OCI-LY1 (cell line): Measurements from ENCODE around the gene ACACA.

ENCODE experiments used
- H2AFZ ChIP-seq: fragments of 200-600 bp; sonication (generic), shearing (Covaris generic); 2 replicates; pipeline ENCODE4 v1.6.0; 2014; ENCODE audit warnings: antibody characterized with exemption, mild to moderate bottlenecking, low read length
- H3F3A ChIP-seq: fragments of 200-600 bp; sonication (generic), shearing (Covaris generic); 2 replicates; pipeline ENCODE4 v1.6.0; 2014; ENCODE audit warnings: mild to moderate bottlenecking, antibody characterized with exemption, low read length, moderate library complexity; ENCODE audit not compliant: insufficient read depth
- H3K27ac ChIP-seq: fragments of 200-600 bp; sonication (generic); 2 replicates; pipeline ENCODE4 v1.5.1; 2014; ENCODE audit warnings: low read length, mixed run types, mild to moderate bottlenecking, low read depth; ENCODE audit not compliant: poor library complexity, severe bottlenecking
- H3K27me3 ChIP-seq: fragments of 200-600 bp; sonication (generic); 2 replicates; pipeline ENCODE4 v1.6.0; 2014; ENCODE audit warnings: antibody characterized with exemption, mild to moderate bottlenecking, low read length, moderate library complexity; ENCODE audit not compliant: insufficient read depth
- H3K36me3 ChIP-seq: fragments of 200-600 bp; sonication (generic); 2 replicates; pipeline ENCODE4 v1.6.1; 2014; ENCODE audit warnings: mild to moderate bottlenecking, antibody characterized with exemption, low read length, moderate library complexity, mixed read lengths; ENCODE audit not compliant: insufficient read depth
- H3K4me1 ChIP-seq: fragments of 200-600 bp; sonication (generic); 2 replicates; pipeline ENCODE4 v1.5.1; 2014; ENCODE audit warnings: mild to moderate bottlenecking, low read length, moderate library complexity; ENCODE audit not compliant: insufficient read depth, severe bottlenecking
- H3K4me2 ChIP-seq: fragments of 200-600 bp; sonication (generic), shearing (Covaris generic); 2 replicates; pipeline ENCODE4 v1.6.1; 2014; ENCODE audit warnings: low read length
- H3K4me3 ChIP-seq: fragments of 200-600 bp; sonication (generic); 2 replicates; pipeline ENCODE4 v1.5.1; 2014; ENCODE audit warnings: low read length, low read depth, mild to moderate bottlenecking, mixed read lengths; ENCODE audit not compliant: poor library complexity, severe bottlenecking
- H3K79me2 ChIP-seq: fragments of 200-600 bp; shearing (Covaris generic); 2 replicates; pipeline ENCODE4 v1.6.1; 2016; ENCODE audit warnings: mixed run types, low read length, mixed read lengths; ENCODE audit not compliant: insufficient read depth
- H3K9ac ChIP-seq: fragments of 200-600 bp; sonication (generic), shearing (Covaris generic); 2 replicates; pipeline ENCODE4 v1.6.1; 2014; ENCODE audit warnings: mild to moderate bottlenecking, low read length, mixed read lengths
- H3K9me2 ChIP-seq: fragments of 200-600 bp; sonication (generic), shearing (Covaris generic); 2 replicates; pipeline ENCODE4 v1.6.1; 2014; ENCODE audit warnings: low read depth, mild to moderate bottlenecking, low read length, mixed read lengths
- H3K9me3 ChIP-seq: fragments of 200-600 bp; shearing (Covaris generic); 2 replicates; pipeline ENCODE4 v1.6.1; 2014; ENCODE audit warnings: low read length, mixed read lengths
- H4K20me1 ChIP-seq: fragments of 200-600 bp; sonication (generic), shearing (Covaris generic); 2 replicates; pipeline ENCODE4 v1.6.0; 2016; ENCODE audit warnings: mild to moderate bottlenecking, low read length; ENCODE audit not compliant: insufficient read depth
- EZH2 ChIP-seq: fragments of 200-600 bp; sonication (generic), shearing (Covaris generic); IDR thresholded peaks from 2 replicates; pipeline ENCODE4 v1.8.0; 2017; ENCODE audit warnings: borderline replicate concordance, mixed run types, mild to moderate bottlenecking, antibody characterized with exemption, low read length, moderate library complexity, mixed read lengths
- TF ChIP-seq, protein P1 (sequence below): fragments of 200-600 bp; sonication (generic), shearing (Covaris generic); IDR thresholded peaks from 2 replicates; pipeline ENCODE4 v1.5.1; 2017; ENCODE audit warnings: mild to moderate bottlenecking, antibody characterized with exemption, low read length, moderate library complexity, mixed read lengths

ACACA gene

DNA sequence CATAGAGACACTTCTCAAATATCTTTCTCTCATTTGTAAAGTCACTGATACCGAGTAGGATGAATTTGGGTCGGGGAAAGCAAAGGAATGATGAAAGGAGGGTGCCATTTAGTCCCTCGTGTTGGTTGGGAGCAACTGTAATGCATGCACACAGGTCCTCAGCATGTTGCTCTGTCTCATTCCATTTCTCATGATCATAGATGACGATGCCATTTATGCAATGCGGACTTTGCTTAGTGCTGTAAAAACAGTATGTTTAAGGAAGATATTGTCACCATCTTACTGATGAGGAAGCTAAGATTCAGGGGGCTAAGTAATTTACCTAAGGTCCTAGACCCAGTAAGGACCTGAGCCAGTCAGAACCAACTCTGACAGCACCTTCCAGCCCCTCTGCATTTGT, 357.8 kb downstream of the ACACA start:
- Histone ChIP-seq H3K4me3 (no peak overlapping the region), H3K4me1 (peaks cover 17% of the 10 kb centered on the region), H3K27ac (no peak overlapping the region), H2AFZ (no peak overlapping the region), H3K9ac (no peak overlapping the region), H3K36me3 (peaks cover 12% of the 10 kb centered on the region; the same call in 1 of the 2 replicates), H3F3A (no peaks in the 10 kb centered on the region), H3K9me3 (no peaks in the 10 kb centered on the region), H3K27me3 (no peaks in the 10 kb centered on the region), H3K9me2 (no peaks in the 10 kb centered on the region), H3K79me2 (no peaks in the 10 kb centered on the region), H3K4me2 (no peak overlapping the region), H4K20me1 (no peaks in the 10 kb centered on the region)
- TF ChIP-seq, protein P1, sequence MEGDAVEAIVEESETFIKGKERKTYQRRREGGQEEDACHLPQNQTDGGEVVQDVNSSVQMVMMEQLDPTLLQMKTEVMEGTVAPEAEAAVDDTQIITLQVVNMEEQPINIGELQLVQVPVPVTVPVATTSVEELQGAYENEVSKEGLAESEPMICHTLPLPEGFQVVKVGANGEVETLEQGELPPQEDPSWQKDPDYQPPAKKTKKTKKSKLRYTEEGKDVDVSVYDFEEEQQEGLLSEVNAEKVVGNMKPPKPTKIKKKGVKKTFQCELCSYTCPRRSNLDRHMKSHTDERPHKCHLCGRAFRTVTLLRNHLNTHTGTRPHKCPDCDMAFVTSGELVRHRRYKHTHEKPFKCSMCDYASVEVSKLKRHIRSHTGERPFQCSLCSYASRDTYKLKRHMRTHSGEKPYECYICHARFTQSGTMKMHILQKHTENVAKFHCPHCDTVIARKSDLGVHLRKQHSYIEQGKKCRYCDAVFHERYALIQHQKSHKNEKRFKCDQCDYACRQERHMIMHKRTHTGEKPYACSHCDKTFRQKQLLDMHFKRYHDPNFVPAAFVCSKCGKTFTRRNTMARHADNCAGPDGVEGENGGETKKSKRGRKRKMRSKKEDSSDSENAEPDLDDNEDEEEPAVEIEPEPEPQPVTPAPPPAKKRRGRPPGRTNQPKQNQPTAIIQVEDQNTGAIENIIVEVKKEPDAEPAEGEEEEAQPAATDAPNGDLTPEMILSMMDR, result no peak
- TF ChIP-seq EZH2, result no peak

DNA sequence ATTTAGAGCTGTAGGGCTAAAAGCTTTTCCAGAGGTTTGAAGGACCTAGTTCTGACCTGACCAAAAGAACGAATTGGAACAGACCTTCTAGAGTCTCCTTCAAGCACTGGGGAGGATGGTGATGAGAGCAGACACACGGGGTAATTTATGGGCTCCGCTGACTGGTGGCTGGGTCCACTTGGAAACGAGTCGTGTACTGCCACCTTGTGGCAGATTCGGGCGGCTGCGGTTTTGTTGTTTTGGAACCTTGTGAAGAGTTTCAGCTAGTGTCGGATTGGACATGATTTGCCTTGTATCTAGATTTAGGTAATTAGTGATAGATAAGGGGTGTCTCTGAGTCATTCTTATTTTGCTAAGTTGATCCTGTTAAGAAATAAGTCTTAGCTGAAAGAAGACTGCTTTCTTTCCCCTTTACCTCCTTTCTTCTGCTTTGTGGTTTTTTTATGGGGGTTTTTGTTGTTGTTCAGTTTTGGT, 359.0 kb downstream of the ACACA start:
- Histone ChIP-seq H3K27me3 (no peaks in the 10 kb centered on the region), H3K27ac (no peak overlapping the region), H3K9me2 (no peaks in the 10 kb centered on the region), H2AFZ (no peak overlapping the region), H3K9ac (no peak overlapping the region), H3K36me3 (peaks cover 9% of the 10 kb centered on the region; the same call in 1 of the 2 replicates), H3K4me1 (peaks cover 19% of the 10 kb centered on the region), H4K20me1 (no peaks in the 10 kb centered on the region), H3K79me2 (no peaks in the 10 kb centered on the region), H3K4me2 (no peak overlapping the region), H3K9me3 (no peaks in the 10 kb centered on the region), H3K4me3 (no peak overlapping the region), H3F3A (no peaks in the 10 kb centered on the region)
- TF ChIP-seq, protein P1, result peak; percentile 94
- no peak for TF ChIP-seq EZH2

DNA sequence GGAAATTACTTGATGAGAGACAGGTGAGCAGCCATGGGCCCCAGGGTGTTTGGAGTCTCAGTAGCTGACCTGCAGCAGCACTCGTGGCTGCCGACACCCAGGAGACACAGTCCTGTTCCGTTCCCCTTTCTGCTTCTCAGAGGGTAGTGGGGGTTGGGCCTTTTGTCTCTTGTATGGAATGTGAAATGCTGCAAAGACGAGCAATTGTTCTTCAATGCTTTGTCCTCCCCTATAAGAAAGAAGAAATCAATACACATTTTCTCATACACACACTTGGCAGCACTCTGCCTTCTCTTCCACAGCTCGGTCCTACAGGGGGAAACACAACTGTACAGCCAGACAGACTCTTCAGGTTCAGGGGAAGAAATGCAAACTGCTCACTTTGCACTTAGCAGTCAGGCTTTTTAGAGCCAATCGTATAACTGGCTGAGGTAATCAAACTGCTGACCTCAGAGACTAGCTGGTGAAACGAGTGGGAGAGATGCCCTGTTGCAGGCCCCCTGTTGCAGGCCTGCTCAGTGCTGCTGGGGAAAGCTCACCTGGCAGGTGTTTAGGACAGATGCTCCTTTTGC, 361.2 kb downstream of the ACACA start:
- Histone ChIP-seq H2AFZ (no peak overlapping the region), H3K9ac (no peak overlapping the region), H3K4me2 (no peak overlapping the region), H3K9me3 (no peaks in the 10 kb centered on the region), H3K9me2 (no peaks in the 10 kb centered on the region), H3K4me1 (peaks cover 19% of the 10 kb centered on the region), H3K4me3 (no peak overlapping the region), H3K27me3 (no peaks in the 10 kb centered on the region), H3F3A (no peaks in the 10 kb centered on the region), H4K20me1 (no peaks in the 10 kb centered on the region), H3K27ac (peak overlapping the region; percentile 29), H3K36me3 (no peaks in the 10 kb centered on the region; the same call in 1 of the 2 replicates), H3K79me2 (no peaks in the 10 kb centered on the region)
- TF ChIP-seq EZH2, result no peak
- TF ChIP-seq, protein P1, result no peak
